Liver (tissue), 9 donors: ENCODE results near the gene RBM23. TPM values are rescaled to one million over a fixed set of nuclear protein-coding genes. Genes with fewer than 3 reads are reported as not detected.

Source experiments
- DNase-seq: peaks from one replicate; pipeline ENCODE4 v3.0.0-alpha.2; 2017; ENCODE audit warnings: low spot score
- H3K27ac ChIP-seq, 2 donors: one replicate each; pipeline ENCODE4 v1.7.0; 2013; ENCODE audit warnings: inconsistent platforms in 2 of 2, low read length in 2 of 2, control low read depth in 1 of 2, low read depth in 1 of 2, mild to moderate bottlenecking in 1 of 2
- H3K27me3 ChIP-seq, 4 donors: one replicate each; pipeline versions ENCODE4 v1.6.1 to v1.7.0; 2013; ENCODE audit warnings: low read length in 3 of 4, inconsistent platforms in 1 of 4, mild to moderate bottlenecking in 1 of 4, moderate library complexity in 1 of 4; ENCODE audit not compliant: control insufficient read depth in 4 of 4, insufficient read depth in 4 of 4
- H3K36me3 ChIP-seq, 4 donors: one replicate each; pipeline versions ENCODE4 v1.6.1 to v1.7.0; 2013; ENCODE audit warnings: low read length in 3 of 4, mild to moderate bottlenecking in 3 of 4, low read depth in 1 of 4, moderate library complexity in 1 of 4; ENCODE audit not compliant: control insufficient read depth in 4 of 4, insufficient read depth in 3 of 4
- H3K4me1 ChIP-seq, 4 donors: one replicate each; pipeline versions ENCODE4 v1.6.1 to v1.7.0; 2013; ENCODE audit warnings: low read length in 3 of 4, mild to moderate bottlenecking in 3 of 4, moderate library complexity in 1 of 4; ENCODE audit not compliant: control insufficient read depth in 4 of 4, insufficient read depth in 4 of 4
- H3K4me3 ChIP-seq, 3 donors: one replicate each; pipeline versions ENCODE4 v1.6.1 to v1.7.0; 2013; ENCODE audit warnings: low read length in 3 of 3, control low read depth in 1 of 3, low read depth in 1 of 3, mild to moderate bottlenecking in 1 of 3
- H3K9ac ChIP-seq, 2 donors: one replicate each; pipeline ENCODE4 v1.7.0; 2013; ENCODE audit warnings: low read length in 2 of 2, mild to moderate bottlenecking in 2 of 2, moderate library complexity in 2 of 2, control low read depth in 1 of 2, low read depth in 1 of 2
- H3K9me3 ChIP-seq, 4 donors: one replicate each; pipeline versions ENCODE4 v1.6.1 to v1.7.0; 2013; ENCODE audit warnings: low read length in 3 of 4; ENCODE audit not compliant: control insufficient read depth in 4 of 4
- EGR1 ChIP-seq, 2 donors: IDR thresholded peaks; 2 replicates each; pipeline ENCODE4 v1.6.1; 2016 to 2018; ENCODE audit warnings: antibody characterized with exemption in 2 of 2, low read depth in 2 of 2
- FOXA1 ChIP-seq: IDR thresholded peaks from 2 replicates; pipeline ENCODE4 v1.6.1; 2016; ENCODE audit warnings: antibody characterized with exemption
- FOXA2 ChIP-seq: IDR thresholded peaks from 2 replicates; pipeline ENCODE4 v1.6.1; 2016; ENCODE audit warnings: antibody characterized with exemption
- GABPA ChIP-seq, 2 donors: IDR thresholded peaks in 1 of 2; conservative IDR thresholded peaks in 1 of 2; 2 replicates each; pipeline ENCODE4 v1.6.1; 2016; ENCODE audit warnings: antibody characterized with exemption in 2 of 2, mild to moderate bottlenecking in 1 of 2, moderate library complexity in 1 of 2
- HNF4A ChIP-seq, 2 donors: conservative IDR thresholded peaks; 2 replicates each; pipeline ENCODE4 v1.6.1; 2016; ENCODE audit warnings: antibody characterized with exemption in 2 of 2, mild to moderate bottlenecking in 2 of 2
- HNF4G ChIP-seq: IDR thresholded peaks from 2 replicates; pipeline ENCODE4 v1.6.1; 2016; ENCODE audit warnings: antibody characterized with exemption
- JUND ChIP-seq, 2 donors: IDR thresholded peaks; 2 replicates each; pipeline ENCODE4 v1.6.1; 2016; ENCODE audit warnings: antibody characterized with exemption in 2 of 2
- NR2F2 ChIP-seq: IDR thresholded peaks from 2 replicates; pipeline ENCODE4 v1.6.1; 2016; ENCODE audit warnings: antibody characterized with exemption
- RAD21 ChIP-seq, 2 donors: IDR thresholded peaks; 2 replicates each; pipeline ENCODE4 v1.6.1; 2016; ENCODE audit warnings: antibody characterized with exemption in 2 of 2, mild to moderate bottlenecking in 2 of 2
- RXRA ChIP-seq, 2 donors: IDR thresholded peaks; 2 replicates each; pipeline ENCODE4 v1.6.1; 2017 to 2018; ENCODE audit warnings: antibody characterized with exemption in 2 of 2, mild to moderate bottlenecking in 1 of 2
- SP1 ChIP-seq: IDR thresholded peaks from 2 replicates; pipeline ENCODE4 v1.6.1; 2018; ENCODE audit warnings: antibody characterized with exemption, mild to moderate bottlenecking
- TAF1 ChIP-seq: conservative IDR thresholded peaks from 2 replicates; pipeline ENCODE4 v1.6.1; 2016; ENCODE audit warnings: antibody characterized with exemption, mild to moderate bottlenecking
- YY1 ChIP-seq: IDR thresholded peaks from 2 replicates; pipeline ENCODE4 v1.6.1; 2016; ENCODE audit warnings: antibody characterized with exemption, mild to moderate bottlenecking
- WGBS: extraction: QIAGEN DNeasy Blood & Tissue Kit; methylation state at CpG from one replicate; pipeline ENCODE4 v1.1.7; 2013; 5-methylcytosine and 5-hydroxymethylcytosine counted together
- polyA plus RNA-seq, 2 donors: library from polyadenylated mRNA; stranded (reverse) in 1 of 2; unstranded in 1 of 2; fragments of 200-250 nt in 1 of 2; fragments of >200 nt in 1 of 2; fragmentation: Nextera tagmentation in 1 of 2; extraction: Ambion mirVana in 1 of 2; gene quantifications; one replicate each; pipeline versions ENCODE4 v1.2.1 to v1.2.3, GENCODE V29; 2013 to 2015
- total RNA-seq, 2 donors: library from RNA; depleted of rRNA; stranded (reverse); fragments of >200 nt; gene quantifications; one replicate each; pipeline ENCODE4 v1.2.3, GENCODE V29; 2014
- TF ChIP-seq, protein P1 (sequence below): IDR thresholded peaks from 2 replicates; pipeline ENCODE4 v1.6.1; 2016; ENCODE audit warnings: antibody characterized with exemption
- TF ChIP-seq, protein P2 (sequence below): IDR thresholded peaks from 2 replicates; pipeline ENCODE4 v1.6.1; 2016; ENCODE audit warnings: antibody characterized with exemption
- TF ChIP-seq, protein P3 (sequence below): IDR thresholded peaks from 2 replicates; pipeline ENCODE4 v1.6.1; 2016; ENCODE audit warnings: antibody characterized with exemption, mild to moderate bottlenecking
- TF ChIP-seq, protein P4 (sequence below): fragments of 150-350 bp; IDR thresholded peaks from 2 replicates; pipeline ENCODE4 v1.5.1; 2017; ENCODE audit warnings: improper control_type of control experiment, low read depth, low read length; ENCODE audit not compliant: missing input control
- TF ChIP-seq, protein P5 (sequence below): IDR thresholded peaks from 2 replicates; pipeline ENCODE4 v1.6.1; 2016; ENCODE audit warnings: antibody characterized with exemption
- donor health status: healthy.
- donor health status: healthy.
- donor health status: healthy.
- donor health status: healthy.
- donor health status: healthy.

The RBM23 gene
- total and polyA plus RNA-seq, 4 donors = 22.3 to 242 (median 31.4) TPM

DNA sequence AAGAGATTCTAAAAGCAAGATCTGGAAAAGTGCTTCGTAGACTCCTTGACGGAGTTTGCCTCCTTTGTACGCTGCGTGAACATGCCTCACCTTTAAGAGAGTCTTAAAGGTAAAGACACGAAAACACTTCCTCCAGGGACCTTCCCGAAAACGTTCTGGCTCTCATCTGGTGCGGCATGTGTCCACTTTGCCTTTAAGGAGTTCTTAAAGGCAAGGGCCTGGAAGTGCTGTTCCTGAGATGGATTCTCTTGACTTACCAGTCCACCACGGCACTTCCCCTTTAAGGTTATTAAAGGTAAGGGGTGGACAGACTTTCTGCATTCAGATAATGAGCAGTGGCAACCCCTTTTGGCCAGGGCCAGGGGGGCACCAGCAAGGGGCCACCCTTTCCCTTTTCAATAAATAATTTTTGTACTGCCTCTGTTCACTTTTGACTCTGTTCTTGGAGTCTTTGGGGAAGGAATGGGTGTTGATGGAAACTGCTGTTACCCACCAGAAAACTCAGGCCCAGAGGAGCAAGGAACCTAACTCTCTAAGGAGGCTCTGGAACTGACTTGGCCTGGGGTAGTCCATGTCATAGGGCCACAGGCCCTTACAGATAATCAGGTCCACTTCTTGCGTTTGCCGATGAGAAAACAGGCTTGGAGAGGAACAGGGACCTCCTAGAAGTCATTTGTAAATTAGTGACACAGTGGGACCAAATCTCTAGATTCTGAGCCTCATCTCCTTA is 31.5 kb downstream of the RBM23 start:
- Histone ChIP-seq H3K9ac (no peak overlapping the region), H3K27ac (no peak overlapping the region), H3K4me3 (peak overlapping the region in 1 of 3 donors; percentile 38), H3K36me3 (no peaks in the 10 kb centered on the region), H3K9me3 (no peaks in the 10 kb centered on the region), H3K4me1 (peaks cover 0 to 4% (median 2%) of the 10 kb centered on the region in 4 donors), H3K27me3 (no peaks in the 10 kb centered on the region)
- DNase-seq = no peak
- WGBS = 62% methylated on average over 11 of the region's 11 CpGs
- no peak for TF ChIP-seq JUND (IDR thresholded peaks at IDR 0.05)
- no peak for TF ChIP-seq RXRA (IDR thresholded peaks at IDR 0.05)
- no peak for TF ChIP-seq FOXA1
- TF ChIP-seq, protein P1, sequence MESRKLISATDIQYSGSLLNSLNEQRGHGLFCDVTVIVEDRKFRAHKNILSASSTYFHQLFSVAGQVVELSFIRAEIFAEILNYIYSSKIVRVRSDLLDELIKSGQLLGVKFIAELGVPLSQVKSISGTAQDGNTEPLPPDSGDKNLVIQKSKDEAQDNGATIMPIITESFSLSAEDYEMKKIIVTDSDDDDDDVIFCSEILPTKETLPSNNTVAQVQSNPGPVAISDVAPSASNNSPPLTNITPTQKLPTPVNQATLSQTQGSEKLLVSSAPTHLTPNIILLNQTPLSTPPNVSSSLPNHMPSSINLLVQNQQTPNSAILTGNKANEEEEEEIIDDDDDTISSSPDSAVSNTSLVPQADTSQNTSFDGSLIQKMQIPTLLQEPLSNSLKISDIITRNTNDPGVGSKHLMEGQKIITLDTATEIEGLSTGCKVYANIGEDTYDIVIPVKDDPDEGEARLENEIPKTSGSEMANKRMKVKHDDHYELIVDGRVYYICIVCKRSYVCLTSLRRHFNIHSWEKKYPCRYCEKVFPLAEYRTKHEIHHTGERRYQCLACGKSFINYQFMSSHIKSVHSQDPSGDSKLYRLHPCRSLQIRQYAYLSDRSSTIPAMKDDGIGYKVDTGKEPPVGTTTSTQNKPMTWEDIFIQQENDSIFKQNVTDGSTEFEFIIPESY = no peak
- TF ChIP-seq, protein P2, sequence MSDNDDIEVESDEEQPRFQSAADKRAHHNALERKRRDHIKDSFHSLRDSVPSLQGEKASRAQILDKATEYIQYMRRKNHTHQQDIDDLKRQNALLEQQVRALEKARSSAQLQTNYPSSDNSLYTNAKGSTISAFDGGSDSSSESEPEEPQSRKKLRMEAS = no peak
- TF ChIP-seq RAD21 (IDR thresholded peaks at IDR 0.05) = no peak
- TF ChIP-seq SP1 = no peak
- no peak for TF ChIP-seq FOXA2
- no peak for TF ChIP-seq NR2F2
- no peak for TF ChIP-seq TAF1
- no peak for TF ChIP-seq EGR1 (IDR thresholded peaks at IDR 0.05; ENCODE audit: low read depth in 2 of 2)
- TF ChIP-seq YY1 = no peak
- TF ChIP-seq HNF4A (conservative IDR thresholded peaks at IDR 0.05) = no peak
- TF ChIP-seq, protein P3, sequence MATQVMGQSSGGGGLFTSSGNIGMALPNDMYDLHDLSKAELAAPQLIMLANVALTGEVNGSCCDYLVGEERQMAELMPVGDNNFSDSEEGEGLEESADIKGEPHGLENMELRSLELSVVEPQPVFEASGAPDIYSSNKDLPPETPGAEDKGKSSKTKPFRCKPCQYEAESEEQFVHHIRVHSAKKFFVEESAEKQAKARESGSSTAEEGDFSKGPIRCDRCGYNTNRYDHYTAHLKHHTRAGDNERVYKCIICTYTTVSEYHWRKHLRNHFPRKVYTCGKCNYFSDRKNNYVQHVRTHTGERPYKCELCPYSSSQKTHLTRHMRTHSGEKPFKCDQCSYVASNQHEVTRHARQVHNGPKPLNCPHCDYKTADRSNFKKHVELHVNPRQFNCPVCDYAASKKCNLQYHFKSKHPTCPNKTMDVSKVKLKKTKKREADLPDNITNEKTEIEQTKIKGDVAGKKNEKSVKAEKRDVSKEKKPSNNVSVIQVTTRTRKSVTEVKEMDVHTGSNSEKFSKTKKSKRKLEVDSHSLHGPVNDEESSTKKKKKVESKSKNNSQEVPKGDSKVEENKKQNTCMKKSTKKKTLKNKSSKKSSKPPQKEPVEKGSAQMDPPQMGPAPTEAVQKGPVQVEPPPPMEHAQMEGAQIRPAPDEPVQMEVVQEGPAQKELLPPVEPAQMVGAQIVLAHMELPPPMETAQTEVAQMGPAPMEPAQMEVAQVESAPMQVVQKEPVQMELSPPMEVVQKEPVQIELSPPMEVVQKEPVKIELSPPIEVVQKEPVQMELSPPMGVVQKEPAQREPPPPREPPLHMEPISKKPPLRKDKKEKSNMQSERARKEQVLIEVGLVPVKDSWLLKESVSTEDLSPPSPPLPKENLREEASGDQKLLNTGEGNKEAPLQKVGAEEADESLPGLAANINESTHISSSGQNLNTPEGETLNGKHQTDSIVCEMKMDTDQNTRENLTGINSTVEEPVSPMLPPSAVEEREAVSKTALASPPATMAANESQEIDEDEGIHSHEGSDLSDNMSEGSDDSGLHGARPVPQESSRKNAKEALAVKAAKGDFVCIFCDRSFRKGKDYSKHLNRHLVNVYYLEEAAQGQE = no peak
- TF ChIP-seq, protein P4, sequence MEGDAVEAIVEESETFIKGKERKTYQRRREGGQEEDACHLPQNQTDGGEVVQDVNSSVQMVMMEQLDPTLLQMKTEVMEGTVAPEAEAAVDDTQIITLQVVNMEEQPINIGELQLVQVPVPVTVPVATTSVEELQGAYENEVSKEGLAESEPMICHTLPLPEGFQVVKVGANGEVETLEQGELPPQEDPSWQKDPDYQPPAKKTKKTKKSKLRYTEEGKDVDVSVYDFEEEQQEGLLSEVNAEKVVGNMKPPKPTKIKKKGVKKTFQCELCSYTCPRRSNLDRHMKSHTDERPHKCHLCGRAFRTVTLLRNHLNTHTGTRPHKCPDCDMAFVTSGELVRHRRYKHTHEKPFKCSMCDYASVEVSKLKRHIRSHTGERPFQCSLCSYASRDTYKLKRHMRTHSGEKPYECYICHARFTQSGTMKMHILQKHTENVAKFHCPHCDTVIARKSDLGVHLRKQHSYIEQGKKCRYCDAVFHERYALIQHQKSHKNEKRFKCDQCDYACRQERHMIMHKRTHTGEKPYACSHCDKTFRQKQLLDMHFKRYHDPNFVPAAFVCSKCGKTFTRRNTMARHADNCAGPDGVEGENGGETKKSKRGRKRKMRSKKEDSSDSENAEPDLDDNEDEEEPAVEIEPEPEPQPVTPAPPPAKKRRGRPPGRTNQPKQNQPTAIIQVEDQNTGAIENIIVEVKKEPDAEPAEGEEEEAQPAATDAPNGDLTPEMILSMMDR = no peak
- no peak for TF ChIP-seq GABPA (IDR thresholded peaks at IDR 0.05 in 1 of 2, conservative IDR thresholded peaks at IDR 0.05 in 1 of 2)
- no peak for TF ChIP-seq HNF4G
- TF ChIP-seq, protein P5, sequence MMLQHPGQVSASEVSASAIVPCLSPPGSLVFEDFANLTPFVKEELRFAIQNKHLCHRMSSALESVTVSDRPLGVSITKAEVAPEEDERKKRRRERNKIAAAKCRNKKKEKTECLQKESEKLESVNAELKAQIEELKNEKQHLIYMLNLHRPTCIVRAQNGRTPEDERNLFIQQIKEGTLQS = no peak
